ENCODE data around the gene TNNT3.

The TNNT3 gene

DNA sequence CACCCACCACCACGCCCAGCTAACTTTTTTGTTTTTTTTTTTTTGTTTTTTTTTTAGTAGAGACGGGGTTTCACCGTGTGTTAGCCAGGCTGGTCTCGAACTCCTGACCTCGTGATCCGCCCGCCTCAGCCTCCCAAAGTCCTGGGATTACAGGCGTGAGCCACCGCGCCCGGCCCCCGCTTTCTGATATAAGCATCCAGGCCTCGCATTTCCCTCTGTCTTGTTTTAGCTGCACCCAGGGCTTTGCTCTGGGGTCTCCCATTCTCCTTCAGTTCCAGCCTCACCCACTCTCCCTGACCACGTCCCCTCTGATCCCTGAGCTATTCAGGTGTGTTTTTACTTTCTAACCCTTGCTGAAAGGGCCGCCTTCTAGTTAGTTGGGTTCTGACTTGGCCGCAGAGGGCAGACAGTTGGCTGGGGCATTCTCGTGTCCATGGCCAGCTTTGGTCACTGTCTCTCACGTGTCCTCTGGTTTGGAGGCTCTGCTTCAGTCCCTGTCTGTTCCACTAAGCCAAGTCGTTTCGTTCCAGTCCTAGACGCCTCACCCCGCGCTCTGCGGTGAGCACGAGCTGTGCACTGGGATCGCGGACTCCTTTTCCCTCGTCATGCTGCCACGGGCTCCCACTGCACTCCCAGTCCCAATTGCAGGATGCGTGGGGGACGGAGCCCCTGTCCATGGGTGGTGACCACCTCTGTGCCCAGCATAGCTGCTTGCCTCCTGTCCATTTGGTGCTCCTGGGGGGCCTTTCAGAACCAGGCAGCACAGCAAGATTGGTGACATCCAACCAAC lies 6.0 kb upstream of the TNNT3 start:
- TF ChIP-seq FOXM1 (IDR thresholded peaks at IDR 0.05; ENCODE audit: borderline replicate concordance, low read depth) (no peak), RAD21 (IDR thresholded peaks at IDR 0.05; ENCODE audit: low read depth) (no peak), YY1 (IDR thresholded peaks at IDR 0.05; ENCODE audit: low read depth) (no peak), EP300 (IDR thresholded peaks at IDR 0.05; ENCODE audit: borderline replicate concordance) (no peak), CREB1 (IDR thresholded peaks at IDR 0.05; ENCODE audit: low read depth) (no peak), ZBTB7A (IDR thresholded peaks at IDR 0.05; ENCODE audit: low read depth) (no peak)
- TF ChIP-seq, protein P1, sequence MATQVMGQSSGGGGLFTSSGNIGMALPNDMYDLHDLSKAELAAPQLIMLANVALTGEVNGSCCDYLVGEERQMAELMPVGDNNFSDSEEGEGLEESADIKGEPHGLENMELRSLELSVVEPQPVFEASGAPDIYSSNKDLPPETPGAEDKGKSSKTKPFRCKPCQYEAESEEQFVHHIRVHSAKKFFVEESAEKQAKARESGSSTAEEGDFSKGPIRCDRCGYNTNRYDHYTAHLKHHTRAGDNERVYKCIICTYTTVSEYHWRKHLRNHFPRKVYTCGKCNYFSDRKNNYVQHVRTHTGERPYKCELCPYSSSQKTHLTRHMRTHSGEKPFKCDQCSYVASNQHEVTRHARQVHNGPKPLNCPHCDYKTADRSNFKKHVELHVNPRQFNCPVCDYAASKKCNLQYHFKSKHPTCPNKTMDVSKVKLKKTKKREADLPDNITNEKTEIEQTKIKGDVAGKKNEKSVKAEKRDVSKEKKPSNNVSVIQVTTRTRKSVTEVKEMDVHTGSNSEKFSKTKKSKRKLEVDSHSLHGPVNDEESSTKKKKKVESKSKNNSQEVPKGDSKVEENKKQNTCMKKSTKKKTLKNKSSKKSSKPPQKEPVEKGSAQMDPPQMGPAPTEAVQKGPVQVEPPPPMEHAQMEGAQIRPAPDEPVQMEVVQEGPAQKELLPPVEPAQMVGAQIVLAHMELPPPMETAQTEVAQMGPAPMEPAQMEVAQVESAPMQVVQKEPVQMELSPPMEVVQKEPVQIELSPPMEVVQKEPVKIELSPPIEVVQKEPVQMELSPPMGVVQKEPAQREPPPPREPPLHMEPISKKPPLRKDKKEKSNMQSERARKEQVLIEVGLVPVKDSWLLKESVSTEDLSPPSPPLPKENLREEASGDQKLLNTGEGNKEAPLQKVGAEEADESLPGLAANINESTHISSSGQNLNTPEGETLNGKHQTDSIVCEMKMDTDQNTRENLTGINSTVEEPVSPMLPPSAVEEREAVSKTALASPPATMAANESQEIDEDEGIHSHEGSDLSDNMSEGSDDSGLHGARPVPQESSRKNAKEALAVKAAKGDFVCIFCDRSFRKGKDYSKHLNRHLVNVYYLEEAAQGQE (IDR thresholded peaks at IDR 0.05; ENCODE audit: low read depth), result no peak

DNA sequence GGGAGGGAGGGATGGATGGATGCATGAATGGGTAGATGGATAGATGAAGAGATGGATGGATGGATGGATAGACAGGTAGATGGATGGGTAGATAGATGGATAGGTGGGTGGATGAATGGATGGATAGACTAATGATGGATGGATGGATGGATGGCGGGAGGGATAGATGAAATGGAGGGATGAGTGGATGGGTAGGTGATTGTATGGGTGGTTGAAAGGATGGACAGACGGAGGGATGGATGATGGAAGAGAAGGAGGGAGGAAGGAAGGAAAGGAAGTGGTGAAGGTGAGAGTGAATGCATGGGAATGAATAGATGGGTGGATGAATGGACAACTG lies 3.7 kb upstream of the TNNT3 start:
- TF ChIP-seq ZBTB7A (IDR thresholded peaks at IDR 0.05; ENCODE audit: low read depth) (no peak), TCF12 (IDR thresholded peaks at IDR 0.05; ENCODE audit: low read depth) (no peak), RAD21 (IDR thresholded peaks at IDR 0.05; ENCODE audit: low read depth) (no peak), EP300 (IDR thresholded peaks at IDR 0.05; ENCODE audit: borderline replicate concordance) (no peak), YY1 (IDR thresholded peaks at IDR 0.05; ENCODE audit: low read depth) (no peak), FOXM1 (IDR thresholded peaks at IDR 0.05; ENCODE audit: borderline replicate concordance, low read depth) (no peak), EGR1 (IDR thresholded peaks at IDR 0.05) (no peak), CREB1 (IDR thresholded peaks at IDR 0.05; ENCODE audit: low read depth) (no peak), TEAD4 (IDR thresholded peaks at IDR 0.05) (no peak), NFIC (IDR thresholded peaks at IDR 0.05) (no peak)
- TF ChIP-seq, protein P2, sequence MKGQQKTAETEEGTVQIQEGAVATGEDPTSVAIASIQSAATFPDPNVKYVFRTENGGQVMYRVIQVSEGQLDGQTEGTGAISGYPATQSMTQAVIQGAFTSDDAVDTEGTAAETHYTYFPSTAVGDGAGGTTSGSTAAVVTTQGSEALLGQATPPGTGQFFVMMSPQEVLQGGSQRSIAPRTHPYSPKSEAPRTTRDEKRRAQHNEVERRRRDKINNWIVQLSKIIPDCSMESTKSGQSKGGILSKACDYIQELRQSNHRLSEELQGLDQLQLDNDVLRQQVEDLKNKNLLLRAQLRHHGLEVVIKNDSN (IDR thresholded peaks at IDR 0.05), result no peak
- TF ChIP-seq, protein P1 (IDR thresholded peaks at IDR 0.05; ENCODE audit: low read depth), result no peak
- TF ChIP-seq, protein P3, sequence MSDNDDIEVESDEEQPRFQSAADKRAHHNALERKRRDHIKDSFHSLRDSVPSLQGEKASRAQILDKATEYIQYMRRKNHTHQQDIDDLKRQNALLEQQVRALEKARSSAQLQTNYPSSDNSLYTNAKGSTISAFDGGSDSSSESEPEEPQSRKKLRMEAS (IDR thresholded peaks at IDR 0.05), result no peak

DNA sequence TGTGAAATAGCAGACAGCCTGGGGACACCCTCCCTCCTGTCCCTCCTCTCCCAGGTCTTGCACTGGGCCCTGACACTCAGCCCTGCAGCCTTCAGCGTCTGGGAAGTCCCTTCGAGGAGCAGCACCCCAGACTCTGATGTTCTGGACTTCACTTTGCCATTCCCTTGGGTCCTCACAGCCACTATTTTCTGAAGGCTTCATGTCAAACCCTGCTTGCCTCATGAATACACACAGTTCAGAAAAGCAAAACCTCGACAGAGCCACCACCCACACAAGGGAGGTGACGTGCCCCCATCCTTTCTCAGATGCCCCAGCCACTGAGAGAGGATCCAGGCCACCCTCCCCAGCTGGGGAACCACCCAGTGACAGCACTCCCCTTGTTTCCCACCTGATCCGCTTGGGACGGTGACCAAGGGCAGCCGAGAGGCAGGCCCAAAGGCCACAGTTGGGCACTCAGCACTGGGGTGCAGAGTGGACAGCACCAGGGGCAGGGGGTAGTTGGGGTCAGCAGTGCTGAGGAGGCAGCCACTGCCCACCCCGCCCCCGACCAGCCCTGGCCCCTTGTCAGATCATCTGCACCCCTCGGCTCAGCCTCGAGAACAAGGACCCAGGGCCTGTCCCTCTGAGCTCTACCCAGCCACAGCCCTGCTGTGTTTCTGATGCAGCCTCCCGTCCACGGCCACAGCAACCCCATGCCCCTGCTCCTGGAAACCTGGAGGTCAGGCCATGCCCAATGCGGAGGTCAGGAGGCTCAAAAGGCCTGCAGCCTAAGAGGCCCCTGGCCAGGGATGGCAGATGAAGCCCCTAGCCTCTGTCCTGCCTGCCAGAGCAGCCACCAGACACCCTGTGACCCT lies 3.1 kb upstream of the TNNT3 start:
- TF ChIP-seq TEAD4 (IDR thresholded peaks at IDR 0.05), result no peak
- TF ChIP-seq YY1 (IDR thresholded peaks at IDR 0.05; ENCODE audit: low read depth), result no peak
- TF ChIP-seq NFIC (IDR thresholded peaks at IDR 0.05), result no peak
- no peak for TF ChIP-seq CEBPB (IDR thresholded peaks at IDR 0.05)
- TF ChIP-seq TAF1 (IDR thresholded peaks at IDR 0.05; ENCODE audit: low read depth), result no peak
- TF ChIP-seq, protein P3 (IDR thresholded peaks at IDR 0.05), result no peak
- no peak for TF ChIP-seq TCF12 (IDR thresholded peaks at IDR 0.05; ENCODE audit: low read depth)
- TF ChIP-seq, protein P1 (IDR thresholded peaks at IDR 0.05; ENCODE audit: low read depth), result no peak
- no peak for TF ChIP-seq FOXM1 (IDR thresholded peaks at IDR 0.05; ENCODE audit: borderline replicate concordance, low read depth)
- no peak for TF ChIP-seq RAD21 (IDR thresholded peaks at IDR 0.05; ENCODE audit: low read depth)
- no peak for TF ChIP-seq EGR1 (IDR thresholded peaks at IDR 0.05)
- TF ChIP-seq EP300 (IDR thresholded peaks at IDR 0.05; ENCODE audit: borderline replicate concordance), result no peak
- TF ChIP-seq CREB1 (IDR thresholded peaks at IDR 0.05; ENCODE audit: low read depth), result no peak

DNA sequence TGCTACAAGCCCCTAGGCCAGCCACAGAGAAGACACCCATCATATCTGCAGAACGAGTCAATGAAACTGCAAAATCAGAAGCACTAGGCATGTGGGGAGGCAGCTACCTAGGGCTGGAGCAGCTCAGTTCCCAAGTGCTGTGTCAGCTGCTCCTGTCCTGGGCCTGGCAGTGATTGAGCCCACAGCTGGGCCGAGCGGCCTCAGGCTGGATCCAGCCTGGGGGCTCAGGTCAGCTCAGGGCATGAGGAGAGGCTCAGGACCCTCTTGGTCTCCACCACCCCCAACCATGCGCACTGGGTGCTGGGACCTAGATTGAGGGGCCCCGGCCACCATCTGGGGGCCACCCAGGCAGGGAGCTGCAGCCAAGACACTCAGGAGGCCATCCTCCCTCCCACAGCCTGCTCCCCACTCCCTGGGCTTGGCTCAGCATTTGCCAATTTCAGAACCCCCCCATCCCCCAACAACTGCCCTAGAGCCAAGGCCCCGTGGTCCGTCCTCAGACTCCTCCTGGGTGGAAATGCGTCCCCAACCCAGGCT lies 2.4 kb upstream of the TNNT3 start:
- TF ChIP-seq CREB1 (IDR thresholded peaks at IDR 0.05; ENCODE audit: low read depth) (no peak), YY1 (IDR thresholded peaks at IDR 0.05; ENCODE audit: low read depth) (no peak)
